Panc1 (cell line): ENCODE results near the gene LSM14A.

Experiments
- POLR2AphosphoS5 ChIP-seq: IDR thresholded peaks from 2 replicates; pipeline ENCODE4 v1.6.1; 2012; ENCODE audit warnings: mild to moderate bottlenecking, low read depth, low read length, moderate library complexity
- SIN3A ChIP-seq: IDR thresholded peaks from 2 replicates; pipeline ENCODE4 v1.6.1; 2012; ENCODE audit warnings: low read depth, mild to moderate bottlenecking, low read length, moderate library complexity, borderline replicate concordance; ENCODE audit not compliant: insufficient read depth
- TCF7L2 ChIP-seq: IDR thresholded peaks from 2 replicates; pipeline ENCODE4 v1.6.1; 2011; ENCODE audit warnings: mild to moderate bottlenecking, low read depth, low read length, inconsistent platforms
- TF ChIP-seq, protein P1 (sequence below): fragments of 450-650 bp; IDR thresholded peaks from 2 replicates; pipeline ENCODE4 v1.5.1; 2017; ENCODE audit warnings: mild to moderate bottlenecking
- TF ChIP-seq, protein P2 (sequence below), 2 experiments: IDR thresholded peaks; 2 replicates each; pipeline ENCODE4 v1.6.1; 2011 to 2012; ENCODE audit warnings: low read depth in 2 of 2, control low read depth in 1 of 2, low read length in 1 of 2, mild to moderate bottlenecking in 1 of 2, moderate library complexity in 1 of 2; ENCODE audit not compliant: insufficient read depth in 1 of 2

DNA sequence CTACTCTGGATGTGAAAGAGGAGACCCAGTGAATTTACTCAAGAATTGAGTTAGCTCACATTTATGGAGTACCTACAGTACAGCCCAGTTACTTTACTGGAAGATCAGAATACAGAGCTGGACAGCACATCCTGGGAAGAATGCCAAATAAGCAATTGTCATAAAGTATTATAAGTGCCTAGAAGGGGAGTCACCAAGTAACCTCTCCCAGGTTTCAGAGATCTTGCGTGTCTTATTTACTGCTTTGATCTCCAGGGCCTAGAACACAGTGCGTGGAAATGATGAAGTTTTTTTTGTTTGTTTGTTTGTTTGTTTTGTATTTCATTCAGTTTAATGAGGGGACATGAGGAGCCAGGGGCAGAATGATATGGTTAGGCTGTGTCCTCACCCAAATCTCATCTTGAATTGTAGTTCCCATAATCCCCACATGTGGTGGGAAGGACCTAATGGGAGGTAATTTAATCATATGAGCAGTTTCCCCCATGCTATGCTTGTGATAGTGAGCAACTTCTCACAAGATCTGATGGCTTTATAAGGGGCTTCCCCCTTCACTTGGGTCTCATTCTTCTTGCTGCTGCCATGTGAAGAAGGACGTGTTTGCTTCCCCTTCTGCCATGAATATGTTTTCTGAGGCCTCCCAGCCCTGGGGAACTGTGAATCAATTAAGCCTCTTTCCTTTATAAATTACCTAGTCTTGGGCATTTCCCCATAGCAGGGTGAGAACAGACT is 87.2 kb downstream of the LSM14A start:
- TF ChIP-seq, protein P1, sequence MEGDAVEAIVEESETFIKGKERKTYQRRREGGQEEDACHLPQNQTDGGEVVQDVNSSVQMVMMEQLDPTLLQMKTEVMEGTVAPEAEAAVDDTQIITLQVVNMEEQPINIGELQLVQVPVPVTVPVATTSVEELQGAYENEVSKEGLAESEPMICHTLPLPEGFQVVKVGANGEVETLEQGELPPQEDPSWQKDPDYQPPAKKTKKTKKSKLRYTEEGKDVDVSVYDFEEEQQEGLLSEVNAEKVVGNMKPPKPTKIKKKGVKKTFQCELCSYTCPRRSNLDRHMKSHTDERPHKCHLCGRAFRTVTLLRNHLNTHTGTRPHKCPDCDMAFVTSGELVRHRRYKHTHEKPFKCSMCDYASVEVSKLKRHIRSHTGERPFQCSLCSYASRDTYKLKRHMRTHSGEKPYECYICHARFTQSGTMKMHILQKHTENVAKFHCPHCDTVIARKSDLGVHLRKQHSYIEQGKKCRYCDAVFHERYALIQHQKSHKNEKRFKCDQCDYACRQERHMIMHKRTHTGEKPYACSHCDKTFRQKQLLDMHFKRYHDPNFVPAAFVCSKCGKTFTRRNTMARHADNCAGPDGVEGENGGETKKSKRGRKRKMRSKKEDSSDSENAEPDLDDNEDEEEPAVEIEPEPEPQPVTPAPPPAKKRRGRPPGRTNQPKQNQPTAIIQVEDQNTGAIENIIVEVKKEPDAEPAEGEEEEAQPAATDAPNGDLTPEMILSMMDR, result no peak
- TF ChIP-seq POLR2AphosphoS5, result no peak
- TF ChIP-seq SIN3A, result no peak
- TF ChIP-seq, protein P2, sequence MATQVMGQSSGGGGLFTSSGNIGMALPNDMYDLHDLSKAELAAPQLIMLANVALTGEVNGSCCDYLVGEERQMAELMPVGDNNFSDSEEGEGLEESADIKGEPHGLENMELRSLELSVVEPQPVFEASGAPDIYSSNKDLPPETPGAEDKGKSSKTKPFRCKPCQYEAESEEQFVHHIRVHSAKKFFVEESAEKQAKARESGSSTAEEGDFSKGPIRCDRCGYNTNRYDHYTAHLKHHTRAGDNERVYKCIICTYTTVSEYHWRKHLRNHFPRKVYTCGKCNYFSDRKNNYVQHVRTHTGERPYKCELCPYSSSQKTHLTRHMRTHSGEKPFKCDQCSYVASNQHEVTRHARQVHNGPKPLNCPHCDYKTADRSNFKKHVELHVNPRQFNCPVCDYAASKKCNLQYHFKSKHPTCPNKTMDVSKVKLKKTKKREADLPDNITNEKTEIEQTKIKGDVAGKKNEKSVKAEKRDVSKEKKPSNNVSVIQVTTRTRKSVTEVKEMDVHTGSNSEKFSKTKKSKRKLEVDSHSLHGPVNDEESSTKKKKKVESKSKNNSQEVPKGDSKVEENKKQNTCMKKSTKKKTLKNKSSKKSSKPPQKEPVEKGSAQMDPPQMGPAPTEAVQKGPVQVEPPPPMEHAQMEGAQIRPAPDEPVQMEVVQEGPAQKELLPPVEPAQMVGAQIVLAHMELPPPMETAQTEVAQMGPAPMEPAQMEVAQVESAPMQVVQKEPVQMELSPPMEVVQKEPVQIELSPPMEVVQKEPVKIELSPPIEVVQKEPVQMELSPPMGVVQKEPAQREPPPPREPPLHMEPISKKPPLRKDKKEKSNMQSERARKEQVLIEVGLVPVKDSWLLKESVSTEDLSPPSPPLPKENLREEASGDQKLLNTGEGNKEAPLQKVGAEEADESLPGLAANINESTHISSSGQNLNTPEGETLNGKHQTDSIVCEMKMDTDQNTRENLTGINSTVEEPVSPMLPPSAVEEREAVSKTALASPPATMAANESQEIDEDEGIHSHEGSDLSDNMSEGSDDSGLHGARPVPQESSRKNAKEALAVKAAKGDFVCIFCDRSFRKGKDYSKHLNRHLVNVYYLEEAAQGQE (IDR thresholded peaks at IDR 0.05; ENCODE audit: insufficient read depth in 1 of 2, low read depth in 2 of 2, low read length in 1 of 2), result peak in 1 of 2 experiments; percentile 44; a peak in 1 of 4 replicates
- TF ChIP-seq TCF7L2, result no peak
